Hepatocyte (in vitro differentiated cells): ENCODE data around the gene STMN3.

Experiments used
- EZH2 ChIP-seq: fragments of 200-600 bp; sonication (generic); IDR thresholded peaks from 2 replicates; pipeline ENCODE4 v1.6.1; 2016; ENCODE audit warnings: antibody characterized with exemption, mild to moderate bottlenecking, borderline replicate concordance
- TF ChIP-seq, protein P1 (sequence below): fragments of 200-600 bp; sonication (generic); IDR thresholded peaks from 2 replicates; pipeline ENCODE4 v1.5.1; 2016; ENCODE audit warnings: antibody characterized with exemption, mild to moderate bottlenecking; ENCODE audit not compliant: poor library complexity

DNA sequence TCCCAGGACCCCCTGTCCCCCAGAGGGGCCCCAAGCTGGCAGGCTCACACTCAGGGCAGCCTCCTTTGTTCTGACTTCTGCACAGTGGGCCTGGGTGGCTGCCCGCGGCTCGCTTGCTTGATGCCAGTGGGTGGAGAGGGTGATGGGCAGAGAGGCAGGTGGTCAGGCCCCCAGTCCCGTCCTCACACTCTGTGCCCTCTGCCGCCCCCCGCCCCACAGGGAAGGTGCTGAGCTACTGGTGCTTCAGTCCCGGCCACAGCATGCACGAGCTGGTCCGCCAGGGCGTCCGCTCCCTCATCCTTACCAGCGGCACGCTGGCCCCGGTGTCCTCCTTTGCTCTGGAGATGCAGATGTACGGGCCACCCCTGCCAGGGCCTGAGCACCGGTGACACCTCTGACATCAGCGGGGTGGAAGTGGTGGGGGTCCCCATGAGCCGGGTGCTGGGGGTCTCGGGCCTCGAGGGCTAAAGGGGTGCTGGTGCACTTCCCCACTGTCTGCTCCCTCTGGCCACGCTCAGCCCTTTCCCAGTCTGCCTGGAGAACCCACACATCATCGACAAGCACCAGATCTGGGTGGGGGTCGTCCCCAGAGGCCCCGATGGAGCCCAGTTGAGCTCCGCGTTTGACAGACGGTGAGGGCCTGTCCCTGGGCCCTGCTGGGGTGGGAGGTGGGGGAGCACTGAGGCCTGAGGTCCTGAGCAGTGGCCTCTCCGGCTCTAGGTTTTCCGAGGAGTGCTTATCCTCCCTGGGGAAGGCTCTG, 34.4 kb upstream of the STMN3 start:
- TF ChIP-seq, protein P1, sequence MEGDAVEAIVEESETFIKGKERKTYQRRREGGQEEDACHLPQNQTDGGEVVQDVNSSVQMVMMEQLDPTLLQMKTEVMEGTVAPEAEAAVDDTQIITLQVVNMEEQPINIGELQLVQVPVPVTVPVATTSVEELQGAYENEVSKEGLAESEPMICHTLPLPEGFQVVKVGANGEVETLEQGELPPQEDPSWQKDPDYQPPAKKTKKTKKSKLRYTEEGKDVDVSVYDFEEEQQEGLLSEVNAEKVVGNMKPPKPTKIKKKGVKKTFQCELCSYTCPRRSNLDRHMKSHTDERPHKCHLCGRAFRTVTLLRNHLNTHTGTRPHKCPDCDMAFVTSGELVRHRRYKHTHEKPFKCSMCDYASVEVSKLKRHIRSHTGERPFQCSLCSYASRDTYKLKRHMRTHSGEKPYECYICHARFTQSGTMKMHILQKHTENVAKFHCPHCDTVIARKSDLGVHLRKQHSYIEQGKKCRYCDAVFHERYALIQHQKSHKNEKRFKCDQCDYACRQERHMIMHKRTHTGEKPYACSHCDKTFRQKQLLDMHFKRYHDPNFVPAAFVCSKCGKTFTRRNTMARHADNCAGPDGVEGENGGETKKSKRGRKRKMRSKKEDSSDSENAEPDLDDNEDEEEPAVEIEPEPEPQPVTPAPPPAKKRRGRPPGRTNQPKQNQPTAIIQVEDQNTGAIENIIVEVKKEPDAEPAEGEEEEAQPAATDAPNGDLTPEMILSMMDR: no peak
- no peak for TF ChIP-seq EZH2
